Stimulated activated naive CD8-positive, alpha-beta T cell treated with anti-CD3 and anti-CD28 coated beads, Interleukin-15, amount 100 ng/mL, for 72 hours (primary cell): ENCODE results near the gene RNPS1.

ENCODE experiments used
- ATAC-seq: fragments of 150-1000 bp; cut with Tn5 transposase; 2 replicates; pipeline ENCODE4 v1.10.0; 2021; ENCODE audit warnings: mild to moderate bottlenecking, moderate library complexity
- DNase-seq, 2 donors: peaks; one replicate each; pipeline ENCODE4 v3.0.0; 2021 to 2022
- H3K27ac Mint-ChIP-seq, 2 donors: one replicate each; pipeline ENCODE4 v1.8.0; 2022; ENCODE audit warnings: mild to moderate bottlenecking in 2 of 2, mixed read lengths in 2 of 2, moderate library complexity in 2 of 2
- H3K27me3 Mint-ChIP-seq: one replicate; pipeline ENCODE4 v1.8.0; 2022; ENCODE audit warnings: mixed read lengths
- H3K4me1 Mint-ChIP-seq: one replicate; pipeline ENCODE4 v1.8.0; 2022; ENCODE audit warnings: mild to moderate bottlenecking, mixed read lengths
- H3K4me3 Mint-ChIP-seq, 2 donors: one replicate each; pipeline ENCODE4 v1.8.0; 2022; ENCODE audit warnings: mild to moderate bottlenecking in 2 of 2, mixed read lengths in 2 of 2, moderate library complexity in 1 of 2
- H3K9me3 Mint-ChIP-seq, 2 donors: one replicate each; pipeline ENCODE4 v1.8.0; 2022; ENCODE audit warnings: mixed read lengths in 2 of 2

The RNPS1 gene

GRCh38 chr16:2267913-2268666 lies at the start of gene RNPS1:
TSS of gene RNPS1 (minus strand) at chr16:2268126. CDS start at chr16:2264643, 3,483 bp downstream.
- DNase-seq = peak; percentile 97 to 98
- ATAC-seq = peak; percentile 89
- Mint-ChIP-seq H3K27ac (peak within 1 kb of the TSS; percentile 100), H3K4me3 (peak within 1 kb of the TSS; percentile 95 to 97), H3K9me3 (no peaks in the 10 kb centered on the region), H3K4me1 (peaks cover 58% of the 10 kb centered on the region), H3K27me3 (no peaks in the 10 kb centered on the region)

GRCh38 chr16:2317231-2318020 lies 49.5 kb upstream of the RNPS1 start:
- Mint-ChIP-seq H3K4me3 (no peak overlapping the region), H3K27ac (no peak overlapping the region), H3K4me1 (no peaks in the 10 kb centered on the region), H3K9me3 (no peaks in the 10 kb centered on the region), H3K27me3 (no peaks in the 10 kb centered on the region)
- no peak for ATAC-seq
- no peak for DNase-seq

- ATAC-seq (no peak), DNase-seq (no peak)
- no peaks in the 10 kb centered on the region for H3K4me1 Mint-ChIP-seq
- no peak overlapping the region for H3K27ac Mint-ChIP-seq
- H3K4me3 Mint-ChIP-seq = no peak overlapping the region
- H3K27me3 Mint-ChIP-seq = no peaks in the 10 kb centered on the region
- no peaks in the 10 kb centered on the region for H3K9me3 Mint-ChIP-seq
Observed at GRCh38 chr16:2308089-2308962, 40.4 kb upstream of the RNPS1 start.

GRCh38 chr16:2299915-2300192 lies 31.9 kb upstream of the RNPS1 start:
- ATAC-seq (no peak), DNase-seq (no peak)
- Mint-ChIP-seq H3K4me1 (peaks cover 11% of the 10 kb centered on the region), H3K9me3 (no peaks in the 10 kb centered on the region), H3K27me3 (no peaks in the 10 kb centered on the region), H3K4me3 (no peak overlapping the region), H3K27ac (no peak overlapping the region)

- peak; percentile 35 for ATAC-seq
- DNase-seq = no peak
- H3K27ac Mint-ChIP-seq = no peak overlapping the region
- peaks cover 11% of the 10 kb centered on the region for H3K4me1 Mint-ChIP-seq
- no peaks in the 10 kb centered on the region for H3K9me3 Mint-ChIP-seq
- no peaks in the 10 kb centered on the region for H3K27me3 Mint-ChIP-seq
- no peak overlapping the region for H3K4me3 Mint-ChIP-seq
Observed at GRCh38 chr16:2299121-2299914, 31.4 kb upstream of the RNPS1 start.

- no peaks in the 10 kb centered on the region for H3K27me3 Mint-ChIP-seq
- H3K27ac Mint-ChIP-seq = no peak overlapping the region
- DNase-seq (no peak), ATAC-seq (no peak)
- H3K9me3 Mint-ChIP-seq = no peaks in the 10 kb centered on the region
- no peak overlapping the region for H3K4me3 Mint-ChIP-seq
- peaks cover 11% of the 10 kb centered on the region for H3K4me1 Mint-ChIP-seq
Observed at GRCh38 chr16:2298621-2299020, 30.7 kb upstream of the RNPS1 start.

GRCh38 chr16:2297506-2297860 lies 29.6 kb upstream of the RNPS1 start:
- no peak for DNase-seq
- H3K4me3 Mint-ChIP-seq = no peak overlapping the region
- no peaks in the 10 kb centered on the region for H3K9me3 Mint-ChIP-seq
- H3K4me1 Mint-ChIP-seq = peaks cover 11% of the 10 kb centered on the region
- no peak for ATAC-seq
- H3K27me3 Mint-ChIP-seq = no peaks in the 10 kb centered on the region
- no peak overlapping the region for H3K27ac Mint-ChIP-seq

GRCh38 chr16:2296661-2297505 lies 29.0 kb upstream of the RNPS1 start:
- Mint-ChIP-seq H3K9me3 (no peaks in the 10 kb centered on the region), H3K27ac (peak overlapping the region in 1 of 2 donors; percentile 6), H3K4me3 (no peak overlapping the region), H3K4me1 (peaks cover 11% of the 10 kb centered on the region), H3K27me3 (no peaks in the 10 kb centered on the region)
- peak; percentile 77 for ATAC-seq
- peak; percentile 12 to 24 for DNase-seq

- Mint-ChIP-seq H3K27me3 (no peaks in the 10 kb centered on the region), H3K27ac (no peak overlapping the region), H3K4me1 (peaks cover 11% of the 10 kb centered on the region), H3K4me3 (no peak overlapping the region), H3K9me3 (no peaks in the 10 kb centered on the region)
- ATAC-seq (no peak), DNase-seq (no peak)
Observed at GRCh38 chr16:2295056-2295798, 27.3 kb upstream of the RNPS1 start.

- DNase-seq = no peak
- ATAC-seq = no peak
- Mint-ChIP-seq H3K27ac (no peak overlapping the region), H3K27me3 (no peaks in the 10 kb centered on the region), H3K4me3 (no peak overlapping the region), H3K9me3 (no peaks in the 10 kb centered on the region), H3K4me1 (peaks cover 7% of the 10 kb centered on the region)
Observed at GRCh38 chr16:2292221-2292620, 24.3 kb upstream of the RNPS1 start.

GRCh38 chr16:2289282-2289681 lies 21.4 kb upstream of the RNPS1 start:
- no peak overlapping the region for H3K4me3 Mint-ChIP-seq
- no peak for ATAC-seq
- H3K27ac Mint-ChIP-seq = no peak overlapping the region
- no peaks in the 10 kb centered on the region for H3K27me3 Mint-ChIP-seq
- H3K4me1 Mint-ChIP-seq = no peaks in the 10 kb centered on the region
- no peaks in the 10 kb centered on the region for H3K9me3 Mint-ChIP-seq
- no peak for DNase-seq

- DNase-seq (no peak), ATAC-seq (no peak)
- H3K4me1 Mint-ChIP-seq = no peaks in the 10 kb centered on the region
- H3K27me3 Mint-ChIP-seq = no peaks in the 10 kb centered on the region
- H3K9me3 Mint-ChIP-seq = no peaks in the 10 kb centered on the region
- H3K4me3 Mint-ChIP-seq = no peak overlapping the region
- H3K27ac Mint-ChIP-seq = no peak overlapping the region
Observed at GRCh38 chr16:2288726-2289125, 20.8 kb upstream of the RNPS1 start.

GRCh38 chr16:2287916-2288547 lies 20.1 kb upstream of the RNPS1 start:
- no peaks in the 10 kb centered on the region for H3K4me1 Mint-ChIP-seq
- ATAC-seq = no peak
- no peaks in the 10 kb centered on the region for H3K27me3 Mint-ChIP-seq
- no peaks in the 10 kb centered on the region for H3K9me3 Mint-ChIP-seq
- DNase-seq = no peak
- H3K4me3 Mint-ChIP-seq = no peak overlapping the region
- peak overlapping the region in 1 of 2 donors; percentile 76 for H3K27ac Mint-ChIP-seq

- DNase-seq (no peak), ATAC-seq (no peak)
- Mint-ChIP-seq H3K9me3 (no peaks in the 10 kb centered on the region), H3K4me1 (no peaks in the 10 kb centered on the region), H3K27ac (no peak overlapping the region), H3K27me3 (no peaks in the 10 kb centered on the region), H3K4me3 (no peak overlapping the region)
Observed at GRCh38 chr16:2286550-2286949, 18.6 kb upstream of the RNPS1 start.
